Brain microvascular endothelial cell (primary cell): Measurements from ENCODE around the gene MARCHF9.

Experiments
- DNase-seq: peaks from one replicate; pipeline ENCODE4 v3.0.0-alpha.2; 2020
- H3K27ac ChIP-seq: fragments of 250-450 bp; sonication (Bioruptor Pico); 2 replicates; pipeline ENCODE4 v1.5.1; 2020; ENCODE audit warnings: mild to moderate bottlenecking, moderate library complexity
- H3K27me3 ChIP-seq: fragments of 250-450 bp; sonication (Bioruptor Pico); replicated peaks from 2 replicates; pipeline ENCODE4 v1.5.1; 2020; ENCODE audit warnings: mild to moderate bottlenecking
- H3K36me3 ChIP-seq: fragments of 250-450 bp; sonication (Bioruptor Pico); replicated peaks from 2 replicates; pipeline ENCODE4 v1.5.1; 2020; ENCODE audit warnings: mild to moderate bottlenecking
- H3K4me3 ChIP-seq: 2 replicates; pipeline ENCODE4 v1.5.1; 2011; ENCODE audit warnings: low read depth, mild to moderate bottlenecking, control low read depth, low read length, moderate library complexity
- in situ Hi-C: cut with HindIII; loops from 2 replicates; pipeline ENCODE4 v1.10.0; 2017; ENCODE audit warnings: low sequenced_read_pairs, low pct_ligation_motif_present
- TF ChIP-seq, protein P1 (sequence below): IDR thresholded peaks from 2 replicates; pipeline ENCODE4 v1.5.1; 2011; ENCODE audit warnings: low read depth, mild to moderate bottlenecking, moderate library complexity, low read length, control low read depth, inconsistent platforms; ENCODE audit errors: missing control alignments

MARCHF9 gene

GRCh38 chr12:57775044-57775443 lies 20.1 kb downstream of the MARCHF9 start:
- Histone ChIP-seq H3K27me3 (no peaks in the 10 kb centered on the region), H3K27ac (no peak overlapping the region), H3K4me3 (no peak overlapping the region), H3K36me3 (peaks cover 4% of the 10 kb centered on the region)
- DNase-seq = no peak
- in situ Hi-C loops = no loop called here
- TF ChIP-seq, protein P1, sequence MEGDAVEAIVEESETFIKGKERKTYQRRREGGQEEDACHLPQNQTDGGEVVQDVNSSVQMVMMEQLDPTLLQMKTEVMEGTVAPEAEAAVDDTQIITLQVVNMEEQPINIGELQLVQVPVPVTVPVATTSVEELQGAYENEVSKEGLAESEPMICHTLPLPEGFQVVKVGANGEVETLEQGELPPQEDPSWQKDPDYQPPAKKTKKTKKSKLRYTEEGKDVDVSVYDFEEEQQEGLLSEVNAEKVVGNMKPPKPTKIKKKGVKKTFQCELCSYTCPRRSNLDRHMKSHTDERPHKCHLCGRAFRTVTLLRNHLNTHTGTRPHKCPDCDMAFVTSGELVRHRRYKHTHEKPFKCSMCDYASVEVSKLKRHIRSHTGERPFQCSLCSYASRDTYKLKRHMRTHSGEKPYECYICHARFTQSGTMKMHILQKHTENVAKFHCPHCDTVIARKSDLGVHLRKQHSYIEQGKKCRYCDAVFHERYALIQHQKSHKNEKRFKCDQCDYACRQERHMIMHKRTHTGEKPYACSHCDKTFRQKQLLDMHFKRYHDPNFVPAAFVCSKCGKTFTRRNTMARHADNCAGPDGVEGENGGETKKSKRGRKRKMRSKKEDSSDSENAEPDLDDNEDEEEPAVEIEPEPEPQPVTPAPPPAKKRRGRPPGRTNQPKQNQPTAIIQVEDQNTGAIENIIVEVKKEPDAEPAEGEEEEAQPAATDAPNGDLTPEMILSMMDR = no peak

- Histone ChIP-seq H3K27ac (no peak overlapping the region), H3K27me3 (no peaks in the 10 kb centered on the region), H3K36me3 (peaks cover under 1% of the 10 kb centered on the region), H3K4me3 (no peak overlapping the region)
- TF ChIP-seq, protein P1 = no peak
- in situ Hi-C loops = no loop called here
- DNase-seq = no peak
These were observed 20.8 kb downstream of the MARCHF9 start for GRCh38 chr12:57775563-57776246.

DNA sequence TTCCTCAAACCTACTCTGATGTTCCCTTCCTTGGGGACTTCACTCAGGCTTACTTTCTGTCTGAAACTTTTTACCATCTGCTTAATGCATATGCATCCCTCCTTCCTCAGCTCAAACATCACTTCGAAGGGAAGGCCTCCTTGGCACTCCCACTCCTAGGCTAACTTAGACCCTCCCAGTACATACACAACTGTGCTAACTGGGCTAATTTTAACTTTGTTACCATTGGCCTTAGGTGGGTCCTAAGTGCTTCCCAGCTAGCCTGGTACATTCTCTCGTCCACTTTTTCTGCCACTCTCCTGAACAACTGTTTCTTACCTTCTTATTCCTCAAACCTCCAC lies 21.3 kb downstream of the MARCHF9 start:
- Histone ChIP-seq H3K27me3 (no peaks in the 10 kb centered on the region), H3K4me3 (no peak overlapping the region), H3K27ac (no peak overlapping the region), H3K36me3 (no peaks in the 10 kb centered on the region)
- no peak for DNase-seq
- in situ Hi-C loops = no loop called here
- TF ChIP-seq, protein P1 = no peak

GRCh38 chr12:57777367-57777766 lies 22.5 kb downstream of the MARCHF9 start:
- no peak for DNase-seq
- no peaks in the 10 kb centered on the region for H3K36me3 ChIP-seq
- in situ Hi-C loops = no loop called here
- no peaks in the 10 kb centered on the region for H3K27me3 ChIP-seq
- TF ChIP-seq, protein P1 = no peak
- H3K27ac ChIP-seq = no peak overlapping the region
- no peak overlapping the region for H3K4me3 ChIP-seq

- H3K36me3 ChIP-seq = no peaks in the 10 kb centered on the region
- in situ Hi-C loops = no loop called here
- H3K27me3 ChIP-seq = no peaks in the 10 kb centered on the region
These were observed 23.0 kb downstream of the MARCHF9 start for GRCh38 chr12:57777911-57778310.

More at GRCh38 chr12:57777911-57778310, 23.0 kb downstream of the MARCHF9 start:
- TF ChIP-seq, protein P1 = no peak
- DNase-seq = no peak
- H3K27ac ChIP-seq = no peak overlapping the region
- H3K4me3 ChIP-seq = no peak overlapping the region
